Measurements from ENCODE around the gene SKAP2.

Gene SKAP2

DNA sequence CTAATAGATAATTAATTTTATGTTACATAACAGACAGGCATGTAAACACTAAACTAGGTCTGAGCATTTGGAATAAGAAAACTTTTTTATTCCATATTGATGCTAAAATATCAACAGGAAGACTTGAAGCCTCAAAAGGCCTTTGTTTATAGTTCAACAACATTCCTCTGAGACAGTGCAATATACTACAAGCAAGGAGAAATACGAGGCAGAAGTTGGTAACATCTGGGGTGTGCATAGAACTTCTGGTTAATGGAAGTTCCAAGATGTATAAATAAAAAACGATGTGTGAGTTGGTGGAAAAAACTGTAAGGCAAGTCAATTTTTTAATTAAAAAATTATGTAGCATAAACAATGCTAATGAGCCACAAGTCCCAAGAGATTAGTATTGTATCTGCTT is 139.6 kb downstream of the SKAP2 start:
- H3K9me3 ChIP-seq, result no peaks in the 10 kb centered on the region
- TF ChIP-seq, protein P1, sequence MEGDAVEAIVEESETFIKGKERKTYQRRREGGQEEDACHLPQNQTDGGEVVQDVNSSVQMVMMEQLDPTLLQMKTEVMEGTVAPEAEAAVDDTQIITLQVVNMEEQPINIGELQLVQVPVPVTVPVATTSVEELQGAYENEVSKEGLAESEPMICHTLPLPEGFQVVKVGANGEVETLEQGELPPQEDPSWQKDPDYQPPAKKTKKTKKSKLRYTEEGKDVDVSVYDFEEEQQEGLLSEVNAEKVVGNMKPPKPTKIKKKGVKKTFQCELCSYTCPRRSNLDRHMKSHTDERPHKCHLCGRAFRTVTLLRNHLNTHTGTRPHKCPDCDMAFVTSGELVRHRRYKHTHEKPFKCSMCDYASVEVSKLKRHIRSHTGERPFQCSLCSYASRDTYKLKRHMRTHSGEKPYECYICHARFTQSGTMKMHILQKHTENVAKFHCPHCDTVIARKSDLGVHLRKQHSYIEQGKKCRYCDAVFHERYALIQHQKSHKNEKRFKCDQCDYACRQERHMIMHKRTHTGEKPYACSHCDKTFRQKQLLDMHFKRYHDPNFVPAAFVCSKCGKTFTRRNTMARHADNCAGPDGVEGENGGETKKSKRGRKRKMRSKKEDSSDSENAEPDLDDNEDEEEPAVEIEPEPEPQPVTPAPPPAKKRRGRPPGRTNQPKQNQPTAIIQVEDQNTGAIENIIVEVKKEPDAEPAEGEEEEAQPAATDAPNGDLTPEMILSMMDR (IDR thresholded peaks at IDR 0.05), result no peak
- peaks cover 4 to 18% of the 10 kb centered on the region in 2 experiments for H3K4me1 ChIP-seq (ENCODE audit: control insufficient read depth in 1 of 2, insufficient read depth in 1 of 2, low read depth in 1 of 2, low read length in 1 of 2)
- no peaks in the 10 kb centered on the region for H3K27me3 ChIP-seq
- no peak overlapping the region for H3K4me3 ChIP-seq (ENCODE audit: low read depth in 1 of 2, low read length in 1 of 2)
- H3K36me3 ChIP-seq, result peaks cover 67% of the 10 kb centered on the region
- H3K27ac ChIP-seq, result no peak overlapping the region

GRCh38 chr7:26723129-26723528 is 141.3 kb downstream of the SKAP2 start:
- Histone ChIP-seq H3K27ac (no peak overlapping the region), H3K27me3 (no peaks in the 10 kb centered on the region), H3K36me3 (peaks cover 81% of the 10 kb centered on the region), H3K9me3 (no peaks in the 10 kb centered on the region), H3K4me3 (ENCODE audit: low read depth in 1 of 2, low read length in 1 of 2) (no peak overlapping the region), H3K4me1 (ENCODE audit: control insufficient read depth in 1 of 2, insufficient read depth in 1 of 2, low read depth in 1 of 2, low read length in 1 of 2) (peaks cover 0 to 1% of the 10 kb centered on the region in 2 experiments)
- TF ChIP-seq, protein P1 (IDR thresholded peaks at IDR 0.05), result no peak

- H3K4me1 ChIP-seq (ENCODE audit: control insufficient read depth in 1 of 2, insufficient read depth in 1 of 2, low read depth in 1 of 2, low read length in 1 of 2), result no peaks in the 10 kb centered on the region
- H3K27ac ChIP-seq, result no peak overlapping the region
- H3K27me3 ChIP-seq, result no peaks in the 10 kb centered on the region
- H3K9me3 ChIP-seq, result no peaks in the 10 kb centered on the region
- H3K4me3 ChIP-seq (ENCODE audit: low read depth in 1 of 2, low read length in 1 of 2), result no peak overlapping the region
- peaks cover 82% of the 10 kb centered on the region for H3K36me3 ChIP-seq
- TF ChIP-seq, protein P1 (IDR thresholded peaks at IDR 0.05), result no peak
Observed at GRCh38 chr7:26721450-26721849, 142.9 kb downstream of the SKAP2 start.

DNA sequence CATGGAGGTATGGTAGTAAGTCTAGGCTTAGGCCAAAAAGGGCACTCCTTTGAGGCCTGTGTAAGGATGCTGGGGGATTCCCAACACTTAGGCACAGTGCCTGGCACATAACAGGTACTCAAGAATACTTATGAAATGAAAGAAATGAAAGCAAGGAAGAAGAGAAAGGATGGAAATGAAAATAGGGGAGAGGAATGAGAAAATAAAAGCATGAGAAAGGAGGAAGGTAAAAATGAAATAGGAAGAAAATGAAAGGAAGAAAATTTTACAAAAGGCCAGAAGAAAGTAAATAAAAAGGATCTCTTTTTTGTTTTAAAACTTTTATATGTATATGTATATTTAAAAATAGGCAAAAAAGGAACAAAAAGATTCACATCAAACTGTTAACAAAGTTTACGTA is 146.3 kb downstream of the SKAP2 start:
- Histone ChIP-seq H3K36me3 (peaks cover 52% of the 10 kb centered on the region), H3K27ac (no peak overlapping the region), H3K4me3 (ENCODE audit: low read depth in 1 of 2, low read length in 1 of 2) (no peak overlapping the region), H3K27me3 (no peaks in the 10 kb centered on the region), H3K9me3 (no peaks in the 10 kb centered on the region), H3K4me1 (ENCODE audit: control insufficient read depth in 1 of 2, insufficient read depth in 1 of 2, low read depth in 1 of 2, low read length in 1 of 2) (no peaks in the 10 kb centered on the region)
- TF ChIP-seq, protein P1 (IDR thresholded peaks at IDR 0.05), result no peak

- no peak overlapping the region for H3K27ac ChIP-seq
- H3K4me1 ChIP-seq (ENCODE audit: control insufficient read depth in 1 of 2, insufficient read depth in 1 of 2, low read depth in 1 of 2, low read length in 1 of 2), result no peaks in the 10 kb centered on the region
- no peaks in the 10 kb centered on the region for H3K27me3 ChIP-seq
- peaks cover 28% of the 10 kb centered on the region for H3K36me3 ChIP-seq
- no peaks in the 10 kb centered on the region for H3K9me3 ChIP-seq
- H3K4me3 ChIP-seq (ENCODE audit: low read depth in 1 of 2, low read length in 1 of 2), result no peak overlapping the region
- TF ChIP-seq, protein P1 (IDR thresholded peaks at IDR 0.05), result no peak
Observed at GRCh38 chr7:26714438-26714837, 150.0 kb downstream of the SKAP2 start.

- H3K9me3 ChIP-seq, result no peaks in the 10 kb centered on the region
- H3K27ac ChIP-seq, result no peak overlapping the region
- H3K36me3 ChIP-seq, result peaks cover 27% of the 10 kb centered on the region
- no peaks in the 10 kb centered on the region for H3K4me1 ChIP-seq (ENCODE audit: control insufficient read depth in 1 of 2, insufficient read depth in 1 of 2, low read depth in 1 of 2, low read length in 1 of 2)
- TF ChIP-seq, protein P1 (IDR thresholded peaks at IDR 0.05), result no peak
- no peak overlapping the region for H3K4me3 ChIP-seq (ENCODE audit: low read depth in 1 of 2, low read length in 1 of 2)
- no peaks in the 10 kb centered on the region for H3K27me3 ChIP-seq
Observed at GRCh38 chr7:26714006-26714405, 150.4 kb downstream of the SKAP2 start.
